HEK293T (cell line): ENCODE data around the gene SCNN1B.
"Not testable (repeated sequence)": the region's sequence is repeated elsewhere in the genome, so short reads cannot be mapped to it uniquely, and the experiment has no call there.

Experiments used
- CTCF ChIA-PET: fragments of 350-600 bp; formaldehyde crosslinking; extraction: SDS; loops from one replicate; lab custom pipeline; 2021; ENCODE audit warnings: antibody characterized with exemption, inconsistent platforms; lab: Yijun Ruan, JAX
- POLR2A ChIA-PET: fragments of 350-600 bp; formaldehyde crosslinking; extraction: SDS; loops from one replicate; lab custom pipeline; 2020; ENCODE audit warnings: antibody characterized with exemption, inconsistent platforms; lab: Yijun Ruan, JAX
- DNase-seq: peaks from one replicate; pipeline ENCODE4 v3.0.0; 2012; ENCODE audit warnings: mixed read lengths; ENCODE audit errors: extremely low spot score
- ARNT ChIP-seq: fragments of 450-650 bp; IDR thresholded peaks from 2 replicates; pipeline ENCODE4 v1.6.1; 2017; ENCODE audit warnings: mild to moderate bottlenecking
- BHLHE40 ChIP-seq: fragments of 450-650 bp; IDR thresholded peaks from 2 replicates; pipeline ENCODE4 v1.6.1; 2016; ENCODE audit warnings: mild to moderate bottlenecking, moderate library complexity, borderline replicate concordance
- CTBP1 ChIP-seq: fragments of 450-650 bp; IDR thresholded peaks from 2 replicates; pipeline ENCODE4 v1.6.1; 2016; ENCODE audit warnings: borderline replicate concordance
- ELF4 ChIP-seq: fragments of 450-650 bp; IDR thresholded peaks from 2 replicates; pipeline ENCODE4 v1.6.1; 2017; ENCODE audit warnings: antibody characterized with exemption
- FOXA1 ChIP-seq: fragments of 450-650 bp; IDR thresholded peaks from 2 replicates; pipeline ENCODE4 v1.6.1; 2016; ENCODE audit warnings: mild to moderate bottlenecking
- FOXK2 ChIP-seq: fragments of 450-650 bp; IDR thresholded peaks from 2 replicates; pipeline ENCODE4 v1.6.1; 2016; ENCODE audit warnings: mild to moderate bottlenecking
- FOXM1 ChIP-seq: fragments of 450-650 bp; IDR thresholded peaks from 2 replicates; pipeline ENCODE4 v1.6.1; 2017; ENCODE audit warnings: mild to moderate bottlenecking, borderline replicate concordance
- HDGF ChIP-seq: fragments of 450-650 bp; IDR thresholded peaks from 2 replicates; pipeline ENCODE4 v1.6.1; 2017; ENCODE audit warnings: antibody characterized with exemption, borderline replicate concordance
- L3MBTL2 ChIP-seq: fragments of 450-650 bp; conservative IDR thresholded peaks from 2 replicates; pipeline ENCODE4 v1.6.1; 2016; ENCODE audit warnings: mild to moderate bottlenecking
- LEF1 ChIP-seq: fragments of 450-650 bp; IDR thresholded peaks from 2 replicates; pipeline ENCODE4 v1.6.1; 2017; ENCODE audit warnings: mild to moderate bottlenecking, borderline replicate concordance
- NFRKB ChIP-seq: fragments of 450-650 bp; IDR thresholded peaks from 2 replicates; pipeline ENCODE4 v1.6.1; 2016; ENCODE audit warnings: mild to moderate bottlenecking, moderate library complexity
- PKNOX1 ChIP-seq: fragments of 450-650 bp; IDR thresholded peaks from 2 replicates; pipeline ENCODE4 v1.6.1; 2016
- SP1 ChIP-seq: fragments of 450-650 bp; IDR thresholded peaks from 2 replicates; pipeline ENCODE4 v1.6.1; 2017
- SUZ12 ChIP-seq: fragments of 450-650 bp; IDR thresholded peaks from 2 replicates; pipeline ENCODE4 v1.6.1; 2016; ENCODE audit warnings: mild to moderate bottlenecking
- TARDBP ChIP-seq: fragments of 450-650 bp; IDR thresholded peaks from 2 replicates; pipeline ENCODE4 v1.6.1; 2016
- ZNF384 ChIP-seq: fragments of 450-650 bp; IDR thresholded peaks from 2 replicates; pipeline ENCODE4 v1.6.1; 2016

Gene SCNN1B

GRCh38 chr16:23378256-23378655 is 76.2 kb downstream of the SCNN1B start:
- ChIA-PET CTCF (no interaction called here), POLR2A (interaction anchor here (0.8 kb wide), 1 partner anchor 16 kb away, joined by 3 read pairs; no protein-coding TSS in a partner anchor)
- TF ChIP-seq LEF1, result no peak
- no peak for TF ChIP-seq BHLHE40
- no peak for TF ChIP-seq PKNOX1
- no peak for TF ChIP-seq FOXM1
- TF ChIP-seq ARNT, result no peak
- no peak for TF ChIP-seq HDGF
- TF ChIP-seq NFRKB, result no peak
- no peak for TF ChIP-seq ELF4
- TF ChIP-seq SP1, result no peak
- no peak for TF ChIP-seq CTBP1
- no peak for TF ChIP-seq FOXK2
- no peak for TF ChIP-seq FOXA1
- no peak for TF ChIP-seq L3MBTL2
- TF ChIP-seq ZNF384, result no peak
- no peak for TF ChIP-seq SUZ12
- TF ChIP-seq TARDBP, result no peak
- DNase-seq, result no peak

- no peak for TF ChIP-seq FOXK2
- TF ChIP-seq NFRKB, result no peak
- no peak for TF ChIP-seq ARNT
- TF ChIP-seq ZNF384, result no peak
- no peak for TF ChIP-seq CTBP1
- TF ChIP-seq PKNOX1, result no peak
- no peak for TF ChIP-seq LEF1
- TF ChIP-seq ELF4, result no peak
- no peak for TF ChIP-seq HDGF
- TF ChIP-seq SUZ12, result no peak
- no peak for TF ChIP-seq TARDBP
- no peak for TF ChIP-seq L3MBTL2
- TF ChIP-seq SP1, result no peak
- POLR2A ChIA-PET, result interaction anchor here (0.8 kb wide), 1 partner anchor 16 kb away, joined by 3 read pairs; no protein-coding TSS in a partner anchor
- CTCF ChIA-PET, result no interaction called here
- no peak for DNase-seq
These were observed 76.8 kb downstream of the SCNN1B start for GRCh38 chr16:23378921-23379320.

- TF ChIP-seq ELF4 (no peak), FOXA1 (no peak), PKNOX1 (no peak), LEF1 (no peak), FOXM1 (no peak), HDGF (no peak), FOXK2 (no peak), BHLHE40 (no peak), ARNT (no peak), SP1 (no peak), CTBP1 (no peak), ZNF384 (no peak), NFRKB (no peak)
- CTCF ChIA-PET, result interaction anchor here (1.0 kb wide), 1 partner anchor 10 kb away, joined by 3 read pairs; no protein-coding TSS in a partner anchor
- POLR2A ChIA-PET, result no interaction called here
- DNase-seq, result no peak
These were observed 77.6 kb downstream of the SCNN1B start for GRCh38 chr16:23379707-23380106.

GRCh38 chr16:23380501-23380951 is 78.4 kb downstream of the SCNN1B start:
- CTCF ChIA-PET, result interaction anchor here (1.0 kb wide), 1 partner anchor 10 kb away, joined by 3 read pairs; no protein-coding TSS in a partner anchor
- no peak for DNase-seq
- TF ChIP-seq TARDBP (no peak), ELF4 (no peak), PKNOX1 (no peak), SUZ12 (no peak), LEF1 (no peak), FOXK2 (no peak), SP1 (no peak), FOXM1 (no peak), BHLHE40 (no peak), NFRKB (no peak), L3MBTL2 (no peak), FOXA1 (no peak), ZNF384 (no peak), HDGF (no peak), ARNT (no peak), CTBP1 (no peak)
- POLR2A ChIA-PET, result no interaction called here

- CTCF ChIA-PET, DNase-seq, POLR2A ChIA-PET: not testable (repeated sequence)
These were observed 79.6 kb downstream of the SCNN1B start for GRCh38 chr16:23381702-23382101.
